Bone marrow (tissue), 2 donors: Measurements from ENCODE around the gene WDSUB1.

Experiments used
- DNase-seq, 2 donors: peaks; one replicate each; lab custom pipeline; 2025; lab: John Stamatoyannopoulos, UW

Gene WDSUB1, protein sequence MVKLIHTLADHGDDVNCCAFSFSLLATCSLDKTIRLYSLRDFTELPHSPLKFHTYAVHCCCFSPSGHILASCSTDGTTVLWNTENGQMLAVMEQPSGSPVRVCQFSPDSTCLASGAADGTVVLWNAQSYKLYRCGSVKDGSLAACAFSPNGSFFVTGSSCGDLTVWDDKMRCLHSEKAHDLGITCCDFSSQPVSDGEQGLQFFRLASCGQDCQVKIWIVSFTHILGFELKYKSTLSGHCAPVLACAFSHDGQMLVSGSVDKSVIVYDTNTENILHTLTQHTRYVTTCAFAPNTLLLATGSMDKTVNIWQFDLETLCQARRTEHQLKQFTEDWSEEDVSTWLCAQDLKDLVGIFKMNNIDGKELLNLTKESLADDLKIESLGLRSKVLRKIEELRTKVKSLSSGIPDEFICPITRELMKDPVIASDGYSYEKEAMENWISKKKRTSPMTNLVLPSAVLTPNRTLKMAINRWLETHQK

DNA sequence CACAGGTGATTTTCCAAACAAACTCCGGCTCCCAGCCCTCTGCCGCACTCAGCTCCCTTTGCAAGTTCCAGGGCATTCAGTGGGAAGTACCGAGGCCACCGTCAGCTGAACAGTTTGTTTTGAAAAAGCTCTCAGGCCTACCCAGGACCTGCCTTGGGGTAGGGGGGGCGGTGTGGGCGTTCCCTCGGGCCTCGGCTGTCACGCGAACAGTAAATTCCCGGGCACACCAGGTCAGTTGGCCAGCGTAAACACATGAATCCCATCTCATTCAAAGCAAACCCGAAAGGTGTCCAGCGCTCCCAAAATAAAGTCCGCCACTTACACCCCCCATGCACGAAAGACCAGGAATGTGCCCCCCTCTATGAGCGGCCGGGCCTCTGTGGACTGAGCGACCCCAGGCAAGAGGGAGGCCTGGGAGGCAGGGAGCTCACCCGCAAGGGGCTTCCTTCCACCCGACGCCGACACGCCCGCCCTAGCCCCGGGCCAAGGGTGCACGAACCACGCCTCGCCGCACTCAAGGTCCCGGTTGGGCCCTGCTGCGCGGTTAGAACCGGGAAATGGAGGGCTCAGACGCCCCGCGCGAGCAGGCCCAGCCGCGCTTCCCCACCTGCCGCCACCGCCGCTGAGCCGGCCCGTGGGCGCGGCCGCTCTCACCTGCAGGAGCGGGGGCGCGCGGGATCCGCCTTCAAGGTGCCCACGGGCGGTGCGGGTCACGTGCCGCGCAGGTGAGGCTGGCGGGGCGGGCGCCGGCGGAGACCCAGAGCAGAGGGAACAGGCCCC is at the start of gene WDSUB1:
WDSUB1 (minus strand) TSS at position 775 of the 780 bp plus-strand sequence. CDS start 3,634 bp downstream, outside the sequence.
- DNase-seq = peak; percentile 6 to 47

DNA sequence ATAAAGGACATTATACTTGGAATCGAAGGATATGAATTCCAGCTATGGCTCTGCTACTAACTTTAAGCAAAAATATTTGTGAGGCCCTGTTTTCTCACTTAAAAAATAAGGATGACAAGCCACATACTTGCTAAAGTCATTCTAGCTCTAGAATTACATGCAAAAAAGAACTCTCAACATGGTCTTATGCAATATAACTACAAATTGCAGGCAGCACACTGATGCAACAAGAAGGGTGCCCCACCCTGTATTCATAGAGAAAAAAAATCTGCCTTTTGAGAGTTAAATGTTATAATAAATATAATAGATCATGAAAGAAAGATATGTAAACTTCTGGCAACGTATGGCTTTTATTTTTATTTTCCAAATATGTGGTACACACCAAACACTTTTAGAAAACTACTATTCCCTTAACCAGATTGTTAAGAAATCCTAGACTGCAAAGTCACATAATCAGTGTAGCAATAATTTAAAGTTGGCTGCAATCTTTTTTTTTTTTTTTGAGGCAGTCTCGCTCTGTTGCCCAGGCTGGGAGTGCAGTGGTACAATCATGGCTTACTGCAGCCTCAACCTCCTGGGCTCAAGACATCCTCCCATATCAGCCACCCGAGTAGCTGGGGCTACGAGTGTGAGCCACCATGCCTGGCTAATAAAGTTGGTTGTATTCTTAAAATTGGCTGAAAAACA is 40.2 kb upstream of the WDSUB1 start:
- DNase-seq = peak in 1 of 2 donors; percentile 2

DNA sequence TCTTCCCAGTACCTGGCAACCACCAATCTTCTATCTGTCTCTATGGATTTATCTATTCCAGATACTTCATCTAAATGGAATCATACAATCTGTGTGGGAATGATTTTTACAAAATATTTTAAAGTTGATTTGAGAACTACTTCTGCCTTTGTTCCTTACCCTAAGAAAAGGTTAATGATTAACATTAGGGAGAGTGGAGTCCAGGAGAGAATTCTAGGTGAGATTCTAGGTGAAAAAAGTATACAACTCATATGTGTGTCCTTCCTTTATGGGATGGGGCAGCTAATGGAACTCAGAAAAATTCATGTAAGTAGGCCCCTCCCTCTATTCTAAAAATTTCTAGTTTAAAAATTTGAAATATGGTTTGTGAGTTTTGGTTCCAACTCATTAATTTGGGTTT is 35.9 kb upstream of the WDSUB1 start:
- no peak for DNase-seq

GRCh38 chr2:159317392-159318088 is 31.0 kb upstream of the WDSUB1 start:
- no peak for DNase-seq

DNA sequence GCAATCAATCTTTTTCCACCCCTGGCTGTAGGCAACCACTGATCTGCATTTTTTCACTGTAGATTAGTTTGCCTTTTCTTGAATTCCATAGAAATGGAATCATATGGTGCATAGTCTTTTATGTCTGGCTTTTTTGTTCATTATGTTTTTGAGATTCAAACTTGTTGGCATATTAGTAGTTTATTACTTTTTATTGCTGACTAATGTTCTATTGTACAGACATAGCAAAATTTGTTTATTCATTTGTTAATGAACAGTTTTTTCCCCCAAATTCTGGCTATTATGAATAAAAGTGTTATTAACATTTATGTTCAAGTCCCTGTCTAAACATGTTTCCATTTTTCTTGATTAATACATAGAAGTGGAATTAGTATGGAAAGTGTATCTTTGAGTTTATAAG is 21.4 kb upstream of the WDSUB1 start:
- no peak for DNase-seq

- no peak for DNase-seq
Measured at GRCh38 chr2:159300586-159300985, 14.1 kb upstream of the WDSUB1 start.

GRCh38 chr2:159298967-159299366 is 12.5 kb upstream of the WDSUB1 start:
- DNase-seq = no peak

DNA sequence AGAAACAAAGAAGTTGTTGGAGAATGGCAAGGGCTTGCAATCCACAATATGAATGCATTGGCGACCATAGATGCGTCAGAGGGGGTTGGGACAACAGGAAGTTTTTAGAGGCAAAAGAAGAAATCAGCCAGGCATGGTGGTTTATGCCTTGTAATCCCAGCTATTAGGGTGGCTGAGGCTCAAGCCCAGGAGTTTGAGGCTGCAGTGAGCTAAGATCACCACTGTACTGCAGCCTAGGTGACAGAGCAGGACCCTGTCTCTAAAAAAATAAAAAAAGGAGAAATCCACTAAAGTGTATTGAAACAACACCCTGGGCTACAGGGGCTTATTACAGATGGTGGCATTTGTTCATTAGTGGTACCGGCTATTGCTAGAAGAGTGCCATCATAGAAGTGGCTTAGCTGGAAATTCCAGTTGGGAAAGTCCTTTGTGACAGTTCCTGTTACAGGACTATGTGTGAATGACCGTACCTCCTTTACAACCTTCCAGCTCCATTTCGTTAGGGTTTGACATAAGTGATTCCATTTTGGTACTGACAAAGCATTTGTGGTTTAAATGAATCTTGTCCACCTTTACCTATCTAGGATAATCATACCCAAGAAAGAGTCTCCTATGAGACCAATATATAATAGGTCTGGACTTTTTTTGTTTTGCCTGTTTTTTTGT is 10.7 kb upstream of the WDSUB1 start:
- no peak for DNase-seq

GRCh38 chr2:159292157-159292556 is 5.7 kb upstream of the WDSUB1 start:
- DNase-seq = no peak

DNA sequence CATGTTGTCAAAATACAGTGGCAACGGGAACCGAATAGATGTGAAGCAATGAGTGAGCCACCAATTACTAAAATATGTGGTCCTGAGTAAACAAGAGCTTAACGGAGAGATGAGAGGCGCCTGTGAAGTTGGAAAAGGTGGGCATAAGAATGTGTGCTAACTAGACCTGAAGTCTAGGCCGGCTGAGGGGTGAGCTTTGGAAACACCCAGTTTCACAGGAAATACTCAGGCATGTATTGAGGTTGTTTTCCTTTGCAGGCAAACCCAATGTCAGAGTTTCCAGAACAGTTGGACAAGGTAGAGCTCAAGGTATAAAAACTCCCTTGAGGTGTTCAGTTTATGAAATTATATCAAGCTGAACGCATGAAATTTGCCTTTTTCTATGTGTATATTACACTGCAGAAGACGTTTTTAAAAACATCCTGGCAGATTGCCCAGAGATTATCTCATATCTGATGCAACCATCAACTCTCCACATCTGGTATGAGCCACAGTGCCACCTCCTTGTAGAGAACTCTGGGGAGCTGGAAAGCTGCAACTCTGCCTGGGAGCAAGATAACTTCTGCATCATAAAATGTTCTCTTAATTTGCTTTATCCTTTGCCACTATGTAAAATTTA is 3.9 kb upstream of the WDSUB1 start:
- DNase-seq = peak in 1 of 2 donors; percentile 89

- DNase-seq = no peak
Measured at GRCh38 chr2:159287733-159288132, 1.2 kb upstream of the WDSUB1 start.

- DNase-seq = peak; percentile 87 to 89
Measured at GRCh38 chr2:159286709-159287441, 372 bp upstream of the WDSUB1 start.

- DNase-seq = no peak
Measured at GRCh38 chr2:159285433-159285832, 1.1 kb downstream of the WDSUB1 start.

GRCh38 chr2:159283529-159283928 is 3.0 kb downstream of the WDSUB1 start:
- DNase-seq = no peak

DNA sequence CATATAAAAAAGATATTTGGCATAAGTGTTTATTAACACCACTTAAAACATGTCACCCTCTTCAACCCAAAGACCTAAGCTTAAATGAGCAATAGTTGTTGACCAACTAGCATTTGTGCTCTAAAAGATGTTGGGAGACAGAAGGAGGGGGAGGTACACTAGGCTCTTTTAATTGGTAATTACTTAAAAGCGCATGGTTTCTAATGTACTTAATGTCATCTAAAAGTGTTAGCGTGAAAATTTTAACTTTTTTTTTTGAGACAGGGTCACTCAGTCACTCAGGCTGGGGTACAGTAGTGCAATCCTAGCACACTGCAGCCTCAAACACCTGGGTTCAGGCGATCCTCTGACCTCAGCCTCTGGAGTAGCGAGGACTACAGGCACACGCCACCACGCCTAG is 5.5 kb downstream of the WDSUB1 start:
- DNase-seq = no peak

DNA sequence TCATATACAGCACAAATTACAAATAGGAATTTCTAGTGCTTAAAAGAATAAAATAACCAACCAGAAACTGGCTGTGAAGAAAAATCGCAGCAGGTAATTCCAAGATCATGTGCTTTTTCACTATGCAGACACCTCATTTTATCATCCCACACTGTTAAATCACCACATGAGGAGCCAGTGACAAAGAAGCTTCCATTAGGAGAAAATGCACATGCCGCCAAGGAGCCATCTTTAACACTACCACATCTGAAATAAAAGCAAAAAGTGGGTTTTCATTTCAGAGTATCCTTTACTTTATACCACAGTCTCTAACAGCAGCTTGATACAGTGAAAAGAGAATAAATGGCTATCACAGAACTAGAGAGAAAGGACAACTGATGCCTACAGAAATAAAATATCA is 6.8 kb downstream of the WDSUB1 start:
- no peak for DNase-seq

- no peak for DNase-seq
Measured at GRCh38 chr2:159275111-159275510, 11.4 kb downstream of the WDSUB1 start.

DNA sequence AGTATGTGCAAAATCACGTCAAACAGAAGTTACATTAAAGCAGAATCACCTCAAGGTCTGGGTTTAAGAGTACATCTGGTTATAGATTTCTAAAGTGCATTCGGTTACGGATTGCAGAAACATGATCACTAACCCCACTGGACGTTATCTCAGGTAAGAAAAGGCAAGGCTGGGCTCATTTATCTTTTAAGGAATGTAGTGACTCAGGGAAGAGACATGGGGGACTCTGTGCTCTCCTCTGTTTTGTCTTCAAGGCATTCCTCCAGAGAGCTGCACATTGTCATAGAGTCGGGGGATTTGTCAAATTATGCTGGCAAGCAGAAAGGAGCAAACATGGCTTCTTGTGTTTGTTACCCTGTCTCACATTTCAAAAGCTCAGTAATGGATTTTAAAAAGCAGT is 14.3 kb downstream of the WDSUB1 start:
- DNase-seq = no peak

GRCh38 chr2:159270744-159271379 is 15.6 kb downstream of the WDSUB1 start:
- no peak for DNase-seq

GRCh38 chr2:159267921-159268320 is 18.6 kb downstream of the WDSUB1 start:
- DNase-seq = peak in 1 of 2 donors; percentile 5
